SW480 (cell line): ENCODE results near the gene DSTN.

Experiments
- DNase-seq: peaks from one replicate; pipeline ENCODE4 v3.0.0-alpha.2; 2016; ENCODE audit warnings: low spot score

DSTN gene

GRCh38 chr20:17612287-17612991, 42.6 kb downstream of the DSTN start:
- DNase-seq, result no peak

- DNase-seq, result no peak
Measured at GRCh38 chr20:17612992-17613327, 43.1 kb downstream of the DSTN start.

- no peak for DNase-seq
Measured at GRCh38 chr20:17613328-17614175, 43.7 kb downstream of the DSTN start.

- DNase-seq, result peak; percentile 41
Measured at GRCh38 chr20:17614176-17614811, 44.4 kb downstream of the DSTN start.

GRCh38 chr20:17614812-17615644, 45.2 kb downstream of the DSTN start:
- DNase-seq, result no peak

GRCh38 chr20:17615645-17616479, 46.0 kb downstream of the DSTN start:
- DNase-seq, result no peak

GRCh38 chr20:17616480-17617211, 46.8 kb downstream of the DSTN start:
- DNase-seq, result no peak

GRCh38 chr20:17617212-17617867, 47.5 kb downstream of the DSTN start:
- DNase-seq, result peak; percentile 70

GRCh38 chr20:17617868-17618672, 48.2 kb downstream of the DSTN start:
- DNase-seq, result peak; percentile 66

GRCh38 chr20:17618673-17619013, 48.8 kb downstream of the DSTN start:
- DNase-seq, result no peak

- no peak for DNase-seq
Measured at GRCh38 chr20:17619351-17620093, 49.6 kb downstream of the DSTN start.

- DNase-seq, result no peak
Measured at GRCh38 chr20:17620371-17621228, 50.7 kb downstream of the DSTN start.

- no peak for DNase-seq
Measured at GRCh38 chr20:17621229-17621968, 51.5 kb downstream of the DSTN start.

GRCh38 chr20:17622086-17622850, 52.4 kb downstream of the DSTN start:
- no peak for DNase-seq

GRCh38 chr20:17622851-17623508, 53.1 kb downstream of the DSTN start:
- no peak for DNase-seq
